HG03378 (cell line): Measurements from ENCODE around the gene ARRDC3.
"Not testable (repeated sequence)": the region's sequence is repeated elsewhere in the genome, so short reads cannot be mapped to it uniquely, and the experiment has no call there.

Experiments
- ATAC-seq: cut with Tn5 transposase; IDR thresholded peaks from one replicate; pipeline ENCODE4 v1.9.1; 2021; ENCODE audit warnings: mild to moderate bottlenecking, moderate library complexity; ENCODE audit not compliant: unreplicated experiment

ARRDC3 gene, protein sequence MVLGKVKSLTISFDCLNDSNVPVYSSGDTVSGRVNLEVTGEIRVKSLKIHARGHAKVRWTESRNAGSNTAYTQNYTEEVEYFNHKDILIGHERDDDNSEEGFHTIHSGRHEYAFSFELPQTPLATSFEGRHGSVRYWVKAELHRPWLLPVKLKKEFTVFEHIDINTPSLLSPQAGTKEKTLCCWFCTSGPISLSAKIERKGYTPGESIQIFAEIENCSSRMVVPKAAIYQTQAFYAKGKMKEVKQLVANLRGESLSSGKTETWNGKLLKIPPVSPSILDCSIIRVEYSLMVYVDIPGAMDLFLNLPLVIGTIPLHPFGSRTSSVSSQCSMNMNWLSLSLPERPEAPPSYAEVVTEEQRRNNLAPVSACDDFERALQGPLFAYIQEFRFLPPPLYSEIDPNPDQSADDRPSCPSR

DNA sequence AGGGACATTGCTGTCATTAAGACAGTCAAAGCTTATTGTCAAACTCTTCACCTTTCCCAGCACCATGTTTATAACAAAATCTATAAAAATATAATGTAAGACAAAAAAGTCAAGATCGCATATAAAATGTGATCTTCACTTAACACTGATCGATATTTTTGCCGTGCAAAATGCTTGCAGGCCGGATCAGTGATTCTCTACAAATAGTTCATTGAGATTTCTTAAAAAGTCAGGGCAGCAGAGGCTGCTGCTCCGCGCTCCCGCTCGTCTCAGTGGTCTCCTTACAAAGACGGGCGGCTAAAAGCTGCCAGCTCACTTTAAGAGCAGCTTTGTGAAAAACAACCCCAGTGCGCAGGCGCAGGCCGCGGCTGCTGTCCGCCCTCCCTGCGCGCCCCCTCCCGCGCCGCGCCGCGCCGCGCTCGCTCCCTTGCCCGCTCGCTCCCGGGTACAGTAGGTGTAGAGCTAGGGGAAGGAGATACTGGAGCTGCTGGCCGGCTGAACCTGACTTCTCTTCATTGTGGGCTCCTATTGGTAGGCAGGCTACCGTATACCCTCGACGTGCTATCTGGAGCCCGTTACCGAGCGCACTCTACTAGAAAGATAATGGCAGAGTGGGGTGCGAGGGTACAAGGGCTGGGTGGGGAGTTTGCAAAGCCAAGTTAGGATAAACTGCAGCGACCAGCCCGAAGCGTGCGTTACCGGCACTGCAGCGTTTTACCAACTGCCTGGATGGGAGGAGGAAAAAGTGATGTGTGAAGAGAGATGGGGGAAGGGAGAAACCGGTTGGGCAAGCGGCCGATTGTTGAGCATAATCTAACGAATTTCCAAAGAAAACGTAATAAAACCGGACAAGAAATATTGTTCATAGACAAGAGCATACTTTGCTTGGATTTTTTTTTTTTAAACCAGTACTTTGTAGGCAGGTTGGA lies at the start of gene ARRDC3:
Gene ARRDC3 (minus strand): TSS at position 291 of the 929 bp plus-strand sequence. CDS start 225 bp downstream, at position 66.
- ATAC-seq, result peak; percentile 59

- no peak for ATAC-seq
Measured at GRCh38 chr5:91430949-91431348, 47.8 kb upstream of the ARRDC3 start.

DNA sequence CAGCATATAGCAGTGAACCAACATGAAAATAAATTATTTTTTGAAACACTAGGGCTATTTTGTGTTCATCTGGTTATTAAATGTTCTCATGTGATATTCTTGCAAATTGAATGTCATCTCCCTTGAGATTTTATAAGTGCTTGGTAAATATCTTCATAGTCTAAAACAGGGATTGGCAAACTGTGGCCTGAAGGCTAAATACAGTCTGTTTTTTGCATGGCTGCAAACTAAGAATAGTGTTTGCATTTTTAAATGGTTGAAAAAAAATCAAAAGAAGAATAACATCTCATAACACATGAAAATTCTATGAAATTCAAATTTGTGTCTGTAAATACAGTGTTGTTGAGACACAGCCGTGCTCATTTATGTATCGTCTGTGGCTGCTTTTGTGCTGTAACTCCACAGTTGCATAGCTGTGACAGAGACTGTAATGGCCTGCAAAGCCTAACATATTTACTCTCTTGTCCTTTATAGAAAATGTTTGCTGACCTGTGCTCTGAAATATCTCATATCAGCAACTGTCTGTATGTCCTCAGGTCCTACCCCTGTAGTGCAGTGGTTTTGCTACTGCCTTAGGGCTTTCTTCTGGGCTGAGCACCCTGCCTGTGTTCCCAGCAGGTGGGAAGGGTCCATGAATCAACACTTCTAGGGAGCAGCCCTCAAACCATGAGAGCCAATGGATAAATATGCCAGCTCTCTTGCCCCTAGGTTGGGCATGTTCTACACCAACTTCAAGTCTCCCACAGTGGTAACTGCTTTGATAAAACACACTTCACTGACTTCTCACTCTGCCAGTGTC lies 41.7 kb upstream of the ARRDC3 start:
- ATAC-seq, result no peak

GRCh38 chr5:91423871-91424270 lies 40.8 kb upstream of the ARRDC3 start:
- no peak for ATAC-seq

DNA sequence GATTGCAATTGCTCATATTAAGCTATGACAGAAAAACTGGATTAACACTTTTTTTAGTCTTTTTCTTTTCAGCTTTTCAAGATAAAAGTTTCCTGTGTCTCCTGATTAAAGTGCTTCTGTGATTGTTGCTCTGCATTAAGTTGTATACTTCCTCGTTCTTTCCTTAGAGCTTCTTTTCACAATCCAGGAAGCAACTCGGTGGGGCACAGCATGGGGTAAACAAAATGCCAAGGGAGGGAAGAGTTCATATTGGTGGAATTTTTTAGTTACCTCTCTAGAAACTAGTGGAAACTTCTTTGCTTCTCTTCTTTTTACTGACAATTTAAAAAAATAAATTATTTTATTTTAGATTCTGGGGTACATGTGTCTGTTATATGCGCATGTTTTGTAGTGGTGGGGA lies 37.8 kb upstream of the ARRDC3 start:
- ATAC-seq, result no peak

DNA sequence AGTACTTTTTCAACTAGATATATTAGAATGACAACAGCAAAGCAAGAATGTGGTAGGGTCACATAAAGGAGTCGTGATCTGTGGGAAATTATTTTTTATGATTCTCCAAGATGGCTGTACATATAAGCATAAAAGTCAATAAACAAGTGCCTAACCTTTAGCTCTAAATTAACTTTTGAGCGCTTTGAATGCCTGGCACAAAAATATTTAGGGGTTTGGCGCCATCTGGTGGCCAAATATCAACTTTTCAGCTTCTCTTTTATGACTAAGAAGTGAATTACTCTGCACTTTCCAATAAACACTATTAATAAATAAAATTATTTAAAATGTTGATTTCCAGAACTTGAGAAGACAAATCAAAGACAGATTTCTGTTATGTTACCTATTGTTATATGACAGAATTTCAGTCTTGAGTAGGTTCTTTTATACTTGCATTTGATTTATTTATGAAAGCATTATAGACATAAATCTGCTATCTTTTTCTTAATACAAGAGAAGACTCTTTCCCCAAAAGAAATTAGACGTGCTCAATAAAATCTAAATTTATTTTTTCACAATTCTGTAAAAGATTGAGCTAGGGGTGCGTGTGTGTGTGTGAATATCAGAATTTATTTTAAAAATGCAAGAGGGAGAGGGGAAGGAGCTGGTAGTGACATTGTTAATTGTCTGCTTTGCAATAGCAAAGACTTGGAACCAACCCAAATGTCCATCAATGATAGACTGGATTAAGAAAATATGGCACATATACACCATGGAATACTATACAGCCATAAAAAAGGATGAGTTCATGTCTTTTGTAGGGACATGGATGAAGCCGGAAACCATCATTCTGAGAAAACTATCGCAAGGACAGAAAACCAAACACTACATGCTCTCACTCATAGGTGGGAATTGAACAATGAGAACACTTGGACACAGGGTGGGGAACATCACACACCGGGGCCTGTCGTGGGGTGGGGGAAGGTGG lies 36.7 kb upstream of the ARRDC3 start:
- no peak for ATAC-seq

GRCh38 chr5:91419136-91419535 lies 36.0 kb upstream of the ARRDC3 start:
- ATAC-seq, result no peak

GRCh38 chr5:91418158-91418557 lies 35.0 kb upstream of the ARRDC3 start:
- ATAC-seq, result no peak

GRCh38 chr5:91417219-91417618 lies 34.1 kb upstream of the ARRDC3 start:
- no peak for ATAC-seq

- ATAC-seq, result no peak
Measured at GRCh38 chr5:91416491-91416890, 33.4 kb upstream of the ARRDC3 start.

DNA sequence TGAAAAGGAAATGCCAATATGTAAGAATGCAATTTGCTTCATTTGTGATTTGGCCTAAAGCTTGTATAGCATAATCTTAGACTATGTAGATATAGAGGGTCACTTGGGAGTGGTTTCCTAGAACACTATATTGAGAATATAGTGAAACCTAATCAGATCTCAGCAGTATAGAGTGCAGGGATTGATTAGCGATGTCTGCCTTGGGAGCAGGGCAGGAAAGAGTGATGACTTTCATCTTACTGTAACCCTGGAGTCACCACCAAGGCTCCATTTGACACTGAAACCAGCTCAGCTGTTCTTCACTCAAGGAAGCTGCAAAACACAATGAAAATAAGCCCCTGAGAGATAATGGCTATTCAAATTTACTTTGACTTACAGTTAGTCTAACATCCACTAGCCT lies 26.2 kb upstream of the ARRDC3 start:
- no peak for ATAC-seq

GRCh38 chr5:91408710-91409109 lies 25.6 kb upstream of the ARRDC3 start:
- no peak for ATAC-seq

DNA sequence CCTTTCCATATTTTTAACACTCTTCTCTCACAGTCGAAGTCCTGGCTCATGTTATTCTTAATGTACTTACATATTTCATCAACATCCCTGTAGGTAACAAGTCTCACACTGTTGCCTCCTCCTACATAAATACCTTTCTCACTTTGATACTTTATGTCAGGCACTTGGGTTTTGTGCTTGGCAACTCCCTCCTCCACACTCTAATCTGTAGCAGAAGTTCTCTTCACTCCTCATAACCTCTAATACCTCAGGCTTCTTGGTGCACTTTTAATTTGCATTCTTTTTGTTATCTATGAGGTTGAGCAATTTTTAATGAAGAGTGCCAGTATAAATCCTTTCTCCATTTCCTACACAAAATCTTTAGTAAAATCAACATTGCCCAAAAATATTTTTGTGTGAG lies 24.1 kb upstream of the ARRDC3 start:
- no peak for ATAC-seq

DNA sequence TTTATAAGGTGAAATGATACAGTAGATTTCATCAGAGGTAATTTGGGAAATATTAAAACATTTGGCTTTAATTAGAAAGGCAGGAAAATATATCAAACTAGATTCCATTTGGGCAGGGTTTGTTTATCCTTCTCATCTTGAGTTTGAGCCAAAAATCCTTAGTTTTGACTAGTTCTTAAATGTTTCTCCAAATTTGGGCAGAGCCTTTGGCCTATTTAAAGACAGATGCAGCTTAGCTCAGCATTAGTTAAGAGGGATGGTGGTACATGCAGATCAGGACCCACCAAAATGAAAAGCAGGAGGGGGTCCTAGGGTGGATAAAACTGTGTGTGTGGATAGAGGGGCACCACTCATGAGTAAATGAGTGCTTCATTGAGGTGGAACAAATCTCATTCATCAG lies 20.3 kb upstream of the ARRDC3 start:
- no peak for ATAC-seq

DNA sequence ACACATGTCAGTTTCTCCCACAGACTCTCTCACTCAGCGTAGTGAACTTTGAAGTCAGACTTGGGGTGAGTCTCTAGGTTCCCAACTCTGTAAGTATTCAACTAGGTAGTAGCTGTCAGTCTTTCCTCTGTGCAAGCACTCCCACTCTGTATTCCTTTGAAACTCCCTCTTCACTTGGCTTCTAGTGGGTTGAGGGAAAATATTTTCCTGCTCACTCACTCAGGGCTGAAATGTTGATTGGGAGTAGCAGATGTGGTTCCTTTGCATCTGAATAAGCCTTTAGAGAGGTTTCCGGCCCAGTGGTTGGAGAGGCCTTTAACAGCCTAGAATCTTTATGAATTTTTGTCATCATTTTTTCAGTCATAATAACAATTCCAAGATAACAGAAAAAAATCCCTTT lies 18.1 kb upstream of the ARRDC3 start:
- ATAC-seq, result no peak

- ATAC-seq, result peak; percentile 82
Measured at GRCh38 chr5:91397791-91398190, 14.7 kb upstream of the ARRDC3 start.

DNA sequence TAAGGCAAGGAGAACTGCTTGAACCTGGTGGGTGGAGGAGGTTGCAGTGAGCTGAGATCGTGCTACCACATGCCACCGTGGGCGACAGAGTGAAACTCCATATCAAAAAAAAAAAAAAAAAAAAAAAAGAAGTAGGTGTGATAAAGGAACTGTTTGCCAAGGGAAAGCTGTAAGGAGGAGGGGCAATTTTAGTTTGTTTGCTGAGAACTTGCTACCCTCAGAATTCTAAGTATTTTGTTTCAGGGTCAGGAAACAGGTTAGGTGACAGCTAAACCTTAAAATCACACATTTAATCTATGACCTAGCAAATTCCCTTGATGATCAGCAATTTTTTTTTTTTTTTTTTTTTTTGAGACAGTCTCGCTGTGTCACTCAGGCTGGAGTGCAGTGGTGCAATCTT lies 7.2 kb upstream of the ARRDC3 start:
- ATAC-seq, result no peak

GRCh38 chr5:91389555-91389954 lies 6.4 kb upstream of the ARRDC3 start:
- ATAC-seq, result not testable (repeated sequence)

GRCh38 chr5:91388362-91388761 lies 5.2 kb upstream of the ARRDC3 start:
- ATAC-seq, result no peak

GRCh38 chr5:91386120-91386519 lies 3.0 kb upstream of the ARRDC3 start:
- no peak for ATAC-seq
